Measurements from ENCODE around the gene MRPL53. TPM values are rescaled to one million over a fixed set of nuclear protein-coding genes. Genes with fewer than 3 reads are reported as not detected.

The MRPL53 gene
- total and polyA plus RNA-seq, 2 of the 13 experiments (the other 11 are each of a cell fraction or from before 2014, with no cell fraction given) = 34.3 to 51.9 TPM

GRCh38 chr2:74441690-74442482, 30.6 kb downstream of the MRPL53 start, which contains the start of gene RTKN (continued):
- TF ChIP-seq, protein P1, sequence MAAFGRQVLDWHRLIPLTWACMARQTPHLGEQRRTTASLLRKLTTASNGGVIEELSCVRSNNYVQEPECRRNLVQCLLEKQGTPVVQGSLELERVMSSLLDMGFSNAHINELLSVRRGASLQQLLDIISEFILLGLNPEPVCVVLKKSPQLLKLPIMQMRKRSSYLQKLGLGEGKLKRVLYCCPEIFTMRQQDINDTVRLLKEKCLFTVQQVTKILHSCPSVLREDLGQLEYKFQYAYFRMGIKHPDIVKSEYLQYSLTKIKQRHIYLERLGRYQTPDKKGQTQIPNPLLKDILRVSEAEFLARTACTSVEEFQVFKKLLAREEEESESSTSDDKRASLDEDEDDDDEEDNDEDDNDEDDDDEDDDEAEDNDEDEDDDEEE (CRISPR knock-in tag; IDR thresholded peaks at IDR 0.05) = no peak; the same call in 1 of the 2 replicates
- peak; percentile 79 for TF ChIP-seq ARNTL (CRISPR knock-in tag; IDR thresholded peaks at IDR 0.05)
- TF ChIP-seq AGO1 (IDR thresholded peaks at IDR 0.05; ENCODE audit: low read depth, low read length, poor library complexity, severe bottlenecking) = no peak
- no peak for TF ChIP-seq PBX2 (CRISPR knock-in tag; IDR thresholded peaks at IDR 0.05)
- TF ChIP-seq ZNF501 (CRISPR knock-in tag; IDR thresholded peaks at IDR 0.05) = peak; percentile 65
- no peak for TF ChIP-seq ZNF484 (CRISPR knock-in tag; IDR thresholded peaks at IDR 0.05; ENCODE audit: borderline replicate concordance, low read depth)
- peak; percentile 24; the same call in 1 of the 2 replicates for TF ChIP-seq CEBPB (IDR thresholded peaks at IDR 0.05; ENCODE audit: borderline replicate concordance, low read depth, low read length)
- peak; percentile 61 for TF ChIP-seq ELF3 (CRISPR knock-in tag; IDR thresholded peaks at IDR 0.05)
- TF ChIP-seq ZNF713 (CRISPR knock-in tag; IDR thresholded peaks at IDR 0.05) = no peak
- TF ChIP-seq REXO4 (CRISPR knock-in tag; IDR thresholded peaks at IDR 0.05; ENCODE audit: borderline replicate concordance) = 0 out of 2 replicates have a peak, but pooled peaks have one; percentile 26
- TF ChIP-seq TRAFD1 (CRISPR knock-in tag; IDR thresholded peaks at IDR 0.05; ENCODE audit: borderline replicate concordance) = peak; percentile 37; the same call in 1 of the 2 replicates
- TF ChIP-seq, protein P2, sequence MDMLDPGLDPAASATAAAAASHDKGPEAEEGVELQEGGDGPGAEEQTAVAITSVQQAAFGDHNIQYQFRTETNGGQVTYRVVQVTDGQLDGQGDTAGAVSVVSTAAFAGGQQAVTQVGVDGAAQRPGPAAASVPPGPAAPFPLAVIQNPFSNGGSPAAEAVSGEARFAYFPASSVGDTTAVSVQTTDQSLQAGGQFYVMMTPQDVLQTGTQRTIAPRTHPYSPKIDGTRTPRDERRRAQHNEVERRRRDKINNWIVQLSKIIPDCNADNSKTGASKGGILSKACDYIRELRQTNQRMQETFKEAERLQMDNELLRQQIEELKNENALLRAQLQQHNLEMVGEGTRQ (IDR thresholded peaks at IDR 0.05; ENCODE audit: low read depth, low read length) = no peak
- TF ChIP-seq, protein P2 (CRISPR knock-in tag; IDR thresholded peaks at IDR 0.05; ENCODE audit: borderline replicate concordance) = no peak
- TF ChIP-seq RFXAP (CRISPR knock-in tag; IDR thresholded peaks at IDR 0.05; ENCODE audit: borderline replicate concordance) = peak; percentile 72; the same call in 1 of the 2 replicates
- no peak for TF ChIP-seq NR2F1 (CRISPR knock-in tag; IDR thresholded peaks at IDR 0.05)
- no peak for TF ChIP-seq HOXA9 (CRISPR knock-in tag; IDR thresholded peaks at IDR 0.05; ENCODE audit: borderline replicate concordance)
- no peak for TF ChIP-seq ARNT (IDR thresholded peaks at IDR 0.05)
- peak; percentile 23; the same call in 1 of the 2 replicates for TF ChIP-seq ZNF879 (CRISPR knock-in tag; IDR thresholded peaks at IDR 0.05)
- TF ChIP-seq ISL2 (CRISPR knock-in tag; IDR thresholded peaks at IDR 0.05) = no peak
- TF ChIP-seq JUNB (CRISPR knock-in tag; IDR thresholded peaks at IDR 0.05; ENCODE audit: borderline replicate concordance) = no peak
- TF ChIP-seq NAIF1 (CRISPR knock-in tag; IDR thresholded peaks at IDR 0.05; ENCODE audit: borderline replicate concordance) = peak; percentile 68; the same call in 1 of the 2 replicates
- TF ChIP-seq POGZ (CRISPR knock-in tag; IDR thresholded peaks at IDR 0.05) = no peak

All from HepG2 (cell line).